Astrocyte of the cerebellum (primary cell): ENCODE data around the gene EFL1.
A peak's percentile ranks its signal among the peaks of the same experiment; 100 is the strongest.

Source experiments
- DNase-seq: peaks from one replicate; pipeline ENCODE4 v3.0.0-alpha.2; 2011; ENCODE audit warnings: low read depth
- H3K4me3 ChIP-seq: 2 replicates; pipeline ENCODE4 v1.5.1; 2011; ENCODE audit warnings: mild to moderate bottlenecking, low read depth, low read length, moderate library complexity
- CTCF ChIP-seq: IDR thresholded peaks from 2 replicates; pipeline ENCODE4 v1.5.1; 2012; ENCODE audit warnings: low read length, low read depth, moderate library complexity, mild to moderate bottlenecking; ENCODE audit errors: missing control alignments
- in situ Hi-C: cut with HindIII; loops from 2 replicates; pipeline ENCODE4 v1.10.0; 2017; ENCODE audit warnings: low sequenced_read_pairs

EFL1 gene

GRCh38 chr15:82126346-82126745, 136.2 kb downstream of the EFL1 start:
- in situ Hi-C loops, result no loop called here
- TF ChIP-seq CTCF, result no peak
- no peak overlapping the region for H3K4me3 ChIP-seq
- no peak for DNase-seq

GRCh38 chr15:82124331-82125263, 137.9 kb downstream of the EFL1 start:
- TF ChIP-seq CTCF, result no peak
- in situ Hi-C loops, result no loop called here
- no peak overlapping the region for H3K4me3 ChIP-seq
- no peak for DNase-seq

- in situ Hi-C loops, result no loop called here
- no peak for TF ChIP-seq CTCF
- H3K4me3 ChIP-seq, result no peak overlapping the region
- DNase-seq, result peak; percentile 97
These were observed 139.7 kb downstream of the EFL1 start for GRCh38 chr15:82122746-82123400.

- in situ Hi-C loops, result no loop called here
- no peak for TF ChIP-seq CTCF
These were observed 144.5 kb downstream of the EFL1 start for GRCh38 chr15:82118040-82118439.

GRCh38 chr15:82117296-82117695, 145.2 kb downstream of the EFL1 start:
- no peak overlapping the region for H3K4me3 ChIP-seq
- in situ Hi-C loops, result no loop called here
- TF ChIP-seq CTCF, result no peak
- no peak for DNase-seq

More at GRCh38 chr15:82118040-82118439, 144.5 kb downstream of the EFL1 start:
- DNase-seq, result no peak
- H3K4me3 ChIP-seq, result no peak overlapping the region

- in situ Hi-C loops, result no loop called here
- H3K4me3 ChIP-seq, result no peak overlapping the region
- TF ChIP-seq CTCF, result no peak
- no peak for DNase-seq
These were observed 147.9 kb downstream of the EFL1 start for GRCh38 chr15:82114660-82115059.
